ENCODE data around the gene EML1.

The EML1 gene

GRCh38 chr14:99793213-99794150, at the start of gene EML1:
Gene EML1, plus strand, starts transcription at chr14:99793413. Its CDS starts 64 bp downstream, at chr14:99793477.
- TF ChIP-seq ZFX (IDR thresholded peaks at IDR 0.05; ENCODE audit: borderline replicate concordance) (no peak), CTCF (IDR thresholded peaks at IDR 0.05) (peak; percentile 82)
- no peak within 1 kb of the TSS for H3K27ac ChIP-seq

GRCh38 chr14:99744199-99744872, 48.9 kb upstream of the EML1 start:
- no peak for TF ChIP-seq ZFX (IDR thresholded peaks at IDR 0.05; ENCODE audit: borderline replicate concordance)
- TF ChIP-seq CTCF (IDR thresholded peaks at IDR 0.05) = no peak
- no peak overlapping the region for H3K27ac ChIP-seq

GRCh38 chr14:99744873-99745224, 48.4 kb upstream of the EML1 start:
- H3K27ac ChIP-seq = no peak overlapping the region
- TF ChIP-seq ZFX (IDR thresholded peaks at IDR 0.05; ENCODE audit: borderline replicate concordance) (no peak), CTCF (IDR thresholded peaks at IDR 0.05) (no peak)

- TF ChIP-seq ZFX (IDR thresholded peaks at IDR 0.05; ENCODE audit: borderline replicate concordance) (no peak), CTCF (IDR thresholded peaks at IDR 0.05) (no peak)
- no peak overlapping the region for H3K27ac ChIP-seq
Observed at GRCh38 chr14:99745307-99745951, 47.8 kb upstream of the EML1 start.

- H3K27ac ChIP-seq = no peak overlapping the region
- TF ChIP-seq CTCF (IDR thresholded peaks at IDR 0.05) = no peak
- TF ChIP-seq ZFX (IDR thresholded peaks at IDR 0.05; ENCODE audit: borderline replicate concordance) = no peak
Observed at GRCh38 chr14:99747167-99747566, 46.0 kb upstream of the EML1 start.

- no peak overlapping the region for H3K27ac ChIP-seq
Observed at GRCh38 chr14:99747582-99748330, 45.5 kb upstream of the EML1 start.

More at GRCh38 chr14:99747582-99748330, 45.5 kb upstream of the EML1 start:
- TF ChIP-seq ZFX (IDR thresholded peaks at IDR 0.05; ENCODE audit: borderline replicate concordance) (no peak), CTCF (IDR thresholded peaks at IDR 0.05) (no peak)

Data from 22Rv1 (cell line).